ENCODE measurements around the gene EMILIN2. TPM values are rescaled to one million over a fixed set of nuclear protein-coding genes. Genes with fewer than 3 reads are reported as not detected.

EMILIN2 gene
- total RNA-seq, 1 donor from 2014 or later, result 51.5 TPM

DNA sequence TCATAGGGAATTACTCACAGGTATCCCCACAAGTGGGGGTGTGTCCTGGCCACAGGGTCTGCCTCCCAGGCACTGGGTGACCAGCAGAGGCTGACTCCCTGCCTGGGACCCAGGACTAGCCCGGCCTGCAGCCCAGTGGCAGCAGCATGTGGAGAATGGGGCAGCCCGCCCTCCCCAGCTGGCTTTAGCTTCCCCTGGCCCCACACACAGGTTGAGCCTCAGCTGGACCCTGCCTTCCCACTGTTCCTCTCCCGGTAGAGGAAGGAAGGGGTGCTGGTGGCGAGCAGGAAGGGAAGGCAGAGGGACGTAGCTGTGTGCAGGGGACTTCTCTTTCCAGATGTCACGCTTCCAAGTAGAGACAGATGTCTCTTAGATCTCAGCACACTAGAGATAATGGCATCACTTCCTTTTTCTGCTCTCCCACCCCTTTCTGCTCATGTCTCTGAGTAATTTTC lies 51.4 kb downstream of the EMILIN2 start:
- H3K4me3 ChIP-seq, result no peak overlapping the region
- H3K27ac ChIP-seq, result peak overlapping the region; percentile 24
- intact Hi-C loops (cut with DNase I), result no loop called here
- TF ChIP-seq, protein P1, sequence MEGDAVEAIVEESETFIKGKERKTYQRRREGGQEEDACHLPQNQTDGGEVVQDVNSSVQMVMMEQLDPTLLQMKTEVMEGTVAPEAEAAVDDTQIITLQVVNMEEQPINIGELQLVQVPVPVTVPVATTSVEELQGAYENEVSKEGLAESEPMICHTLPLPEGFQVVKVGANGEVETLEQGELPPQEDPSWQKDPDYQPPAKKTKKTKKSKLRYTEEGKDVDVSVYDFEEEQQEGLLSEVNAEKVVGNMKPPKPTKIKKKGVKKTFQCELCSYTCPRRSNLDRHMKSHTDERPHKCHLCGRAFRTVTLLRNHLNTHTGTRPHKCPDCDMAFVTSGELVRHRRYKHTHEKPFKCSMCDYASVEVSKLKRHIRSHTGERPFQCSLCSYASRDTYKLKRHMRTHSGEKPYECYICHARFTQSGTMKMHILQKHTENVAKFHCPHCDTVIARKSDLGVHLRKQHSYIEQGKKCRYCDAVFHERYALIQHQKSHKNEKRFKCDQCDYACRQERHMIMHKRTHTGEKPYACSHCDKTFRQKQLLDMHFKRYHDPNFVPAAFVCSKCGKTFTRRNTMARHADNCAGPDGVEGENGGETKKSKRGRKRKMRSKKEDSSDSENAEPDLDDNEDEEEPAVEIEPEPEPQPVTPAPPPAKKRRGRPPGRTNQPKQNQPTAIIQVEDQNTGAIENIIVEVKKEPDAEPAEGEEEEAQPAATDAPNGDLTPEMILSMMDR (IDR thresholded peaks at IDR 0.05), result no peak
- DNase-seq, result no peak
- H3K36me3 ChIP-seq, result no peaks in the 10 kb centered on the region
- peaks cover 20% of the 10 kb centered on the region for H3K4me1 ChIP-seq
- H3K27me3 ChIP-seq (ENCODE audit: low read depth), result no peaks in the 10 kb centered on the region
- H3K9me3 ChIP-seq, result no peaks in the 10 kb centered on the region
- peak; percentile 55 to 64 for ATAC-seq

DNA sequence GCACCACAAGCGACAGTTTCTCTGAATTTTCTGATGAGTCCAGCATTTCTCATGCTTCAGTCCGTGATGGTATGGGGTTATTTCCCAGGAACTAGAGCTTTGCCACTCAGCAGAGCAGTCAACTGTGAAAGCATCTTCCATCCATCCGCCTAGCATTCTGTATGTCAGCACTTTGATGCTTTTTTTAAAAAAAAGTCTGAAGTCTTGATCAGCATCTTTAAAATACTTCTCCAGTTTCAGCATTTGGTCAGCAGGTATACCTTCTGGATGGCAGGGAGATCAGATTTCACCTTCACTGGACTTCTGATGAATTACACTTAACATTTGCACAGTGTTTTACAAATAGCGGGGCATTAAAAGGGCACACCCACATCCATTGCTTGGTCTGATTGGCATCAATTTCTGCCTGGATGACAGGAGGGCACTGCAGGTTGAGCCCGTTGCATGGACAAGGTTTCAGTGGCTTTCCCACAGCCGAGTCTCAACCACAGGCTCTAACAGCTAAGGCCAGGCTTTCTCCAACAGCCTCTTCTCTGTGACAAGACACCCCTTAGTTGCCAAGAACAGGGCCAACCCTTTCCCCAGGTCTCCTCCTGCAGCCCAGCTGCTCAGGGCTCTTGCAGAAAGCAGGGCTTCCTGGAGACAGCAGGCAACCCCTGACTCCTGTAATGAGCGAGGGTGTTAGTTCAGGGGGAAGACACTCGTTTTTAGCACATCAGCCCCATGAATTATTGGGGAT lies 54.0 kb downstream of the EMILIN2 start:
- no peak overlapping the region for H3K4me3 ChIP-seq
- ATAC-seq (no peak), DNase-seq (no peak)
- H3K4me1 ChIP-seq, result peaks cover 39% of the 10 kb centered on the region
- intact Hi-C loops (cut with DNase I), result no loop called here
- no peak overlapping the region for H3K27ac ChIP-seq
- no peaks in the 10 kb centered on the region for H3K9me3 ChIP-seq
- TF ChIP-seq, protein P1 (IDR thresholded peaks at IDR 0.05), result no peak
- H3K27me3 ChIP-seq (ENCODE audit: low read depth), result no peaks in the 10 kb centered on the region
- no peaks in the 10 kb centered on the region for H3K36me3 ChIP-seq

DNA sequence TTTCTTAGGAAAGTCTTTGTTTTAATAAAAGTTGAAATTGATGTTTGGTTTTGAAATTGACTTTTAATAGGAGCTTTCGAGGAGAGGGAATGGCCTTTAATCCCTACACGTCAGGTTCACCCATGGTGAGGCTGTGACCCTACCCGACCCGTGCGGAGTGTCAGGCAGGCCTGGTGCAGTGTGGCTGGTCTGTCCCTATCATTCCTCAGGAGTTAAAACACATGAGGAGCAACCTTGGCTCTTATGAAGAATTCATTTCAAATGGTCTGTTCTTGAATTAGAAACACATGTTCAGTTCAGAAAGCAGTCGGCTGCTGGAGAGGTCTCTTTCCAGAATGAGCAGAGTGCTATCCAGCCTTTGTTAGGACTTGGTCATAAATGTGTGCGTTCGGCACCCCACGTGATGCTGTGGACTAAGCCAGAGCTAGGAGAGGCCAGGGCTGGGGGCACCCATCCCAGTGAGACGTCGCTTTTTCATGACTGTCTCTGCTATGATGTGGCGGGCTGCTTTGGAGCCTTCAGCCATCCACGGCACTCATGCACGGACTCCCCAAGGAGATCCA lies 54.7 kb downstream of the EMILIN2 start:
- ATAC-seq, result no peak

DNA sequence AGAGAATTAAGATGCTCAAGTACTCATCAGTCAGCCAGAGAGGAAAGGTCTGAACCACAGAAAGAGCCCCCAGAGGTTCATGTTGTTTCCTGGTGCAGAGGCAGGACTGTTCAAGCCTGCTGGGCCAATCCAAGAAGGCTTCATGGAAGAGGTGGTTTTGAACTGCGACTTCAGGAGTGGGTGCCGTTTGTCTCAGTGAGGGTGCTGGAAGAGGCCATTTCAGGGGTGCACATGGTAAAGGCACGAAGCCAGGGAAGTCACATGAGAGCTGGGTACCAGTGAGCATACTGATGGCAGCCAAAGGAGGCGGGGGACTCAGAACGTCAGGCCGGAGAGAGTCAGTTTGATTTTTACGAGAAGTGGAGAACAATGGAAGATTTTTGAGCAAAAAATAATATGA lies 55.5 kb downstream of the EMILIN2 start:
- DNase-seq (no peak), ATAC-seq (no peak)
- Histone ChIP-seq H3K4me1 (peaks cover 42% of the 10 kb centered on the region), H3K27me3 (ENCODE audit: low read depth) (no peaks in the 10 kb centered on the region), H3K27ac (no peak overlapping the region), H3K4me3 (no peak overlapping the region), H3K36me3 (no peaks in the 10 kb centered on the region), H3K9me3 (no peaks in the 10 kb centered on the region)
- intact Hi-C loops (cut with DNase I), result no loop called here
- TF ChIP-seq, protein P1 (IDR thresholded peaks at IDR 0.05), result no peak

More for the DNA sequence above, 54.7 kb downstream of the EMILIN2 start:
- Histone ChIP-seq H3K36me3 (no peaks in the 10 kb centered on the region), H3K27me3 (ENCODE audit: low read depth) (no peaks in the 10 kb centered on the region), H3K4me1 (peaks cover 39% of the 10 kb centered on the region), H3K27ac (no peak overlapping the region), H3K4me3 (no peak overlapping the region), H3K9me3 (no peaks in the 10 kb centered on the region)
- intact Hi-C loops (cut with DNase I), result no loop called here
- DNase-seq, result no peak
- TF ChIP-seq, protein P1 (IDR thresholded peaks at IDR 0.05), result no peak

DNA sequence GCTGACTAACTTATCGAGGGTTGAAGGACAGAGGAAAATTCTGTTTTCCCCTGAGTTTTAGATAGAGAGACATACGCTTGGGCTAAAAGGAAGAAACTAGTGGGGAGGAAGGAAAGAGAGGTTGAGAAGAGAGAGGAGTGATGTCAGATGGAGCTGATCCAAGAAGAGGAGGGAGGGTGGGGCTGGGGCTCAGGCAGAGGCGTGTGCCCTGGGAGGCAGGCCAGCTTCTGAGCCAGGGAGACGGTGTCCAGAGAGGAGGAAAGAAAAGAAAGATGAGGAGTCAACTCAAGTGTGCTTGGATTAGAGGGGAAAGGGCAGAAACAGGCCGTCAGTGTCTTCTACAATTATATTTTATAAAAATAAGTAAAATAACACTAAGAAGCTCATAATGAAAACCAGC lies 56.2 kb downstream of the EMILIN2 start:
- intact Hi-C loops (cut with DNase I), result no loop called here
- TF ChIP-seq, protein P1 (IDR thresholded peaks at IDR 0.05), result no peak
- H3K9me3 ChIP-seq, result no peaks in the 10 kb centered on the region
- H3K36me3 ChIP-seq, result no peaks in the 10 kb centered on the region
- H3K27me3 ChIP-seq (ENCODE audit: low read depth), result no peaks in the 10 kb centered on the region
- no peak overlapping the region for H3K4me3 ChIP-seq
- peaks cover 45% of the 10 kb centered on the region for H3K4me1 ChIP-seq
- ATAC-seq (no peak), DNase-seq (no peak)
- H3K27ac ChIP-seq, result no peak overlapping the region
